SK-N-SH treated with all-trans-retinoic acid at 6 μM for 48 hours (cell line): ENCODE measurements around the gene TRAPPC2.

Experiments
- ATAC-seq: fragments of 200-7000 bp; cut with Tn5 transposase; 3 replicates; pipeline ENCODE4 v1.9.1; 2020; ENCODE audit warnings: mild to moderate bottlenecking, moderate library complexity
- ARNTL ChIP-seq: fragments of 450-650 bp; formaldehyde crosslinking; IDR thresholded peaks from 2 replicates; pipeline ENCODE4 v1.5.0; 2020; ENCODE audit warnings: low read depth, mild to moderate bottlenecking, moderate library complexity, borderline replicate concordance
- CSDC2 ChIP-seq: fragments of 250-450 bp; sonication (Bioruptor Pico); IDR thresholded peaks from 2 replicates; pipeline ENCODE4 v1.5.0; 2020; ENCODE audit warnings: mild to moderate bottlenecking, moderate library complexity
- CSRNP3 ChIP-seq: fragments of 250-450 bp; sonication (Bioruptor Pico); IDR thresholded peaks from 2 replicates; pipeline ENCODE4 v1.5.1; 2021; ENCODE audit warnings: mild to moderate bottlenecking, moderate library complexity
- ESRRG ChIP-seq: fragments of 250-450 bp; sonication (Bioruptor Pico); IDR thresholded peaks from 2 replicates; pipeline ENCODE4 v1.6.1; 2021; ENCODE audit warnings: mild to moderate bottlenecking
- GLIS3 ChIP-seq: fragments of 250-450 bp; sonication (Bioruptor Pico); IDR thresholded peaks from 2 replicates; pipeline ENCODE4 v1.5.0; 2020; ENCODE audit warnings: mild to moderate bottlenecking, moderate library complexity
- ISL1 ChIP-seq: fragments of 250-450 bp; sonication (Bioruptor Pico); IDR thresholded peaks from 2 replicates; pipeline ENCODE4 v2.1.2; 2022; ENCODE audit warnings: mild to moderate bottlenecking, moderate library complexity
- OSR1 ChIP-seq: fragments of 250-450 bp; sonication (Bioruptor Pico); IDR thresholded peaks from 2 replicates; pipeline ENCODE4 v1.8.0; 2022; ENCODE audit warnings: moderate library complexity, mild to moderate bottlenecking, inconsistent platforms
- PPARA ChIP-seq: fragments of 250-450 bp; sonication (Bioruptor Pico); IDR thresholded peaks from 2 replicates; pipeline ENCODE4 v1.5.0; 2020; ENCODE audit warnings: mild to moderate bottlenecking, borderline replicate concordance
- RARB ChIP-seq: fragments of 250-450 bp; sonication (Bioruptor Pico); IDR thresholded peaks from 2 replicates; pipeline ENCODE4 v1.8.0; 2021; ENCODE audit warnings: mild to moderate bottlenecking, moderate library complexity
- SNAI2 ChIP-seq: fragments of 250-450 bp; sonication (Bioruptor Pico); IDR thresholded peaks from 2 replicates; pipeline ENCODE4 v1.5.0; 2020; ENCODE audit warnings: mild to moderate bottlenecking, moderate library complexity
- TCF4 ChIP-seq: fragments of 250-450 bp; sonication (Bioruptor Pico); IDR thresholded peaks from 2 replicates; pipeline ENCODE4 v1.8.0; 2021; ENCODE audit warnings: mild to moderate bottlenecking, moderate library complexity, borderline replicate concordance
- TSHZ2 ChIP-seq: fragments of 250-450 bp; sonication (Bioruptor Pico); IDR thresholded peaks from 2 replicates; pipeline ENCODE4 v1.5.0; 2020; ENCODE audit warnings: mild to moderate bottlenecking, moderate library complexity
- ZC3H10 ChIP-seq: fragments of 250-450 bp; sonication (Bioruptor Pico); IDR thresholded peaks from 2 replicates; pipeline ENCODE4 v1.5.1; 2021; ENCODE audit warnings: mild to moderate bottlenecking, moderate library complexity
- ZFP3 ChIP-seq: fragments of 250-450 bp; sonication (Bioruptor Pico); IDR thresholded peaks from 2 replicates; pipeline ENCODE4 v1.5.0; 2020; ENCODE audit warnings: mild to moderate bottlenecking, moderate library complexity
- ZNF565 ChIP-seq: fragments of 450-650 bp; formaldehyde crosslinking; conservative IDR thresholded peaks from 2 replicates; pipeline ENCODE4 v1.5.0; 2020; ENCODE audit warnings: low read depth, mild to moderate bottlenecking, moderate library complexity
- ZNF70 ChIP-seq: fragments of 450-650 bp; formaldehyde crosslinking; IDR thresholded peaks from 2 replicates; pipeline ENCODE4 v1.5.0; 2020; ENCODE audit warnings: mild to moderate bottlenecking, moderate library complexity
- ZNF8 ChIP-seq: fragments of 450-650 bp; formaldehyde crosslinking; IDR thresholded peaks from 2 replicates; pipeline ENCODE4 v1.5.0; 2020; ENCODE audit warnings: mild to moderate bottlenecking, moderate library complexity
- TF ChIP-seq, protein P1 (sequence below): fragments of 250-450 bp; sonication (Bioruptor Pico); IDR thresholded peaks from 2 replicates; pipeline ENCODE4 v1.8.0; 2020; ENCODE audit warnings: mild to moderate bottlenecking, moderate library complexity, borderline replicate concordance
- TF ChIP-seq, protein P2 (sequence below): fragments of 250-450 bp; sonication (Bioruptor Pico); IDR thresholded peaks from 2 replicates; pipeline ENCODE4 v1.8.0; 2021; ENCODE audit warnings: low read depth, mild to moderate bottlenecking, moderate library complexity, borderline replicate concordance

Gene TRAPPC2

GRCh38 chrX:13692771-13693231, 41.6 kb downstream of the TRAPPC2 start:
- no peak for ATAC-seq
- TF ChIP-seq ARNTL (CRISPR knock-in tag) (no peak), ZNF70 (CRISPR knock-in tag) (no peak), CSRNP3 (CRISPR knock-in tag) (no peak), OSR1 (CRISPR knock-in tag) (no peak), ZC3H10 (CRISPR knock-in tag) (no peak), ESRRG (no peak), ZNF8 (CRISPR knock-in tag) (no peak), ZFP3 (CRISPR knock-in tag) (no peak), ISL1 (no peak), SNAI2 (CRISPR knock-in tag) (no peak)
- TF ChIP-seq, all 23 proteins: peak for 0

- no peak for ATAC-seq
- TF ChIP-seq, protein P1, sequence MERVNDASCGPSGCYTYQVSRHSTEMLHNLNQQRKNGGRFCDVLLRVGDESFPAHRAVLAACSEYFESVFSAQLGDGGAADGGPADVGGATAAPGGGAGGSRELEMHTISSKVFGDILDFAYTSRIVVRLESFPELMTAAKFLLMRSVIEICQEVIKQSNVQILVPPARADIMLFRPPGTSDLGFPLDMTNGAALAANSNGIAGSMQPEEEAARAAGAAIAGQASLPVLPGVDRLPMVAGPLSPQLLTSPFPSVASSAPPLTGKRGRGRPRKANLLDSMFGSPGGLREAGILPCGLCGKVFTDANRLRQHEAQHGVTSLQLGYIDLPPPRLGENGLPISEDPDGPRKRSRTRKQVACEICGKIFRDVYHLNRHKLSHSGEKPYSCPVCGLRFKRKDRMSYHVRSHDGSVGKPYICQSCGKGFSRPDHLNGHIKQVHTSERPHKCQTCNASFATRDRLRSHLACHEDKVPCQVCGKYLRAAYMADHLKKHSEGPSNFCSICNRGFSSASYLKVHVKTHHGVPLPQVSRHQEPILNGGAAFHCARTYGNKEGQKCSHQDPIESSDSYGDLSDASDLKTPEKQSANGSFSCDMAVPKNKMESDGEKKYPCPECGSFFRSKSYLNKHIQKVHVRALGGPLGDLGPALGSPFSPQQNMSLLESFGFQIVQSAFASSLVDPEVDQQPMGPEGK (CRISPR knock-in tag): no peak
- TF ChIP-seq CSDC2 (CRISPR knock-in tag) (no peak), CSRNP3 (CRISPR knock-in tag) (no peak), SNAI2 (CRISPR knock-in tag) (no peak), OSR1 (CRISPR knock-in tag) (no peak), TSHZ2 (CRISPR knock-in tag) (no peak), TCF4 (no peak), ZNF70 (CRISPR knock-in tag) (no peak), RARB (CRISPR knock-in tag) (no peak), ZFP3 (CRISPR knock-in tag) (no peak), ZC3H10 (CRISPR knock-in tag) (no peak)
- TF ChIP-seq, protein P2, sequence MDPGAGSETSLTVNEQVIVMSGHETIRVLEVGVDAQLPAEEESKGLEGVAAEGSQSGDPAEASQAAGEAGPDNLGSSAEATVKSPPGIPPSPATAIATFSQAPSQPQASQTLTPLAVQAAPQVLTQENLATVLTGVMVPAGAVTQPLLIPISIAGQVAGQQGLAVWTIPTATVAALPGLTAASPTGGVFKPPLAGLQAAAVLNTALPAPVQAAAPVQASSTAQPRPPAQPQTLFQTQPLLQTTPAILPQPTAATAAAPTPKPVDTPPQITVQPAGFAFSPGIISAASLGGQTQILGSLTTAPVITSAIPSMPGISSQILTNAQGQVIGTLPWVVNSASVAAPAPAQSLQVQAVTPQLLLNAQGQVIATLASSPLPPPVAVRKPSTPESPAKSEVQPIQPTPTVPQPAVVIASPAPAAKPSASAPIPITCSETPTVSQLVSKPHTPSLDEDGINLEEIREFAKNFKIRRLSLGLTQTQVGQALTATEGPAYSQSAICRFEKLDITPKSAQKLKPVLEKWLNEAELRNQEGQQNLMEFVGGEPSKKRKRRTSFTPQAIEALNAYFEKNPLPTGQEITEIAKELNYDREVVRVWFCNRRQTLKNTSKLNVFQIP (CRISPR knock-in tag): no peak
- TF ChIP-seq, all 23 proteins: peak for 0
Measured at GRCh38 chrX:13691841-13692371, 42.5 kb downstream of the TRAPPC2 start.

DNA sequence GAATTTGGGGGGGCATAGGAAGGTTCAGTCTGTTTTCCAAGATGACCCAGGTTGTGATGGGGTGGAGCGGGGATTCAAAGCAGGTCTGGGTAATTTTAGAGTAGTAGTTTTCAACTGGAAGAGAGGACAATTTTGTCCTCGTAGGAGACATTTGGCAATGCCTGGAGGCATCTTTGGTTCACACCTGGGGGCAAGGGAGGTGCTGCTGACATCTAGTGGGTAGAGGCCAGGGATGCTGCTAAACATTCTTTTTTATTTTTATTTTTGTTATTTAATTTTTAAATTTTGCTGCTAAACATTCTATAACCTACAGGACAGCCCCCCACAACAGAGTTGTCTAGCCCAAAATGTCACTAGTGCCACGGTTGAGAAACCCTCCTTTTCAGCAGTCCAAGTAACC, 43.6 kb downstream of the TRAPPC2 start:
- no peak for ATAC-seq
- TF ChIP-seq, protein P1 (CRISPR knock-in tag): no peak
- no peak for TF ChIP-seq ZC3H10 (CRISPR knock-in tag)
- no peak for TF ChIP-seq TCF4
- TF ChIP-seq SNAI2 (CRISPR knock-in tag): no peak
- TF ChIP-seq GLIS3 (CRISPR knock-in tag): no peak
- TF ChIP-seq ZNF565 (CRISPR knock-in tag): no peak
- TF ChIP-seq ZFP3 (CRISPR knock-in tag): no peak
- no peak for TF ChIP-seq ESRRG
- no peak for TF ChIP-seq PPARA
- TF ChIP-seq ARNTL (CRISPR knock-in tag): no peak
